T-helper 22 cell (primary cell): ENCODE data around the gene KCNH5.

Experiments used
- DNase-seq: peaks from one replicate; pipeline ENCODE4 v3.0.0-alpha.2; 2020; ENCODE audit warnings: low read depth

KCNH5 gene

DNA sequence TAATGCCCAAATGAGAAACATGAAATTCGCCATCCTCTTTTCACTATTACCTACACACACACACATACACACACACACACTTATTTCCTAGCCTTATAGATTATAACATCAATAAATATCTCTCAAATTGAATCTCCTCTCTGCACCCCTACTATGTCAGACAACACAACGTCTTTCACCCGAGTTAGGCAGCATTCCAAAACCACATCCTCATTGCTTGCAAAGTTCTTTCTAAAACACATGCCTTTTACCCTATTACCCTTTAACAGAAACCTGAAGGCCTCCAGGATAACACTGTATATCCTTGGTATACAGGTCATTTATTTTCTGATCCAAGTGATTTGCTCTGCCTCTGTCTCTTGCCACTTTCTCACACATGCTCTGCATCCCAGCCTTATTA is 56.3 kb downstream of the KCNH5 start:
- no peak for DNase-seq

DNA sequence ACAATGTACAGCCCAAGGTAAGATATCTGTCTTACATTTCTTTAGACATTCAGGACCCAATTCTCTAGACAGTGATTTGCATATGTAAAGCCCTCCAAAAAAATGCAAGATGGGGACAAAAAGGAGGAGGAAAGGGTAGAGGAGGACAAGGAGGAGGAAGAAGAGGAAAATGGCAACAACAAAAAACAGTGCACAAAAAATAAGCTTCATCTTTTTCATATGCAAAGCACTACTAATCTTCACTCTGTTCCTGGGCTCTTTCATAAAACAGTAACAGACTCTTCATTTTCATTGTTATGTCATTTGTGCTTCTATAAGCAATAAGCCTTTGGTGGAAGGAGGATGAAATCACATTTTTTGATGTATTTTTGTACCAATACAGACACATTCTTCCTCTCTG is 61.4 kb downstream of the KCNH5 start:
- no peak for DNase-seq

DNA sequence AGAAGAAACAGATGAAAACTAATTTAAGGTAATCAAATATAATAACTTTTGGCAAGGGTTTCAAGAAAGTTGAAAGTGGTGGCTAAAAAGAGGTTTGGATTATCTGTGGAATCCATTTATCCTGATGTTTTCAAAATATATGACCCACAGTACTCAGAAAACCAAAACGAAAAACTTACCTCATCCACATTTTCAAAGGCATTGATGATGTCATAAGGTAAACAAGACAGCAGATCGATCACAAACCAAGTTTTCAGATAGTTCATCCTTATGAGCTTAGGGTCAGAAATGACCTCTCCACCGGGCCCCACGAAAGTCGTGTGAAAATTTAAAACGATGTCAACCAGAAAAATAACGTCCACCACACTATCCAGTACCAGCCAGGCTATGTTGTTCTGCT is 64.6 kb downstream of the KCNH5 start:
- DNase-seq, result no peak

DNA sequence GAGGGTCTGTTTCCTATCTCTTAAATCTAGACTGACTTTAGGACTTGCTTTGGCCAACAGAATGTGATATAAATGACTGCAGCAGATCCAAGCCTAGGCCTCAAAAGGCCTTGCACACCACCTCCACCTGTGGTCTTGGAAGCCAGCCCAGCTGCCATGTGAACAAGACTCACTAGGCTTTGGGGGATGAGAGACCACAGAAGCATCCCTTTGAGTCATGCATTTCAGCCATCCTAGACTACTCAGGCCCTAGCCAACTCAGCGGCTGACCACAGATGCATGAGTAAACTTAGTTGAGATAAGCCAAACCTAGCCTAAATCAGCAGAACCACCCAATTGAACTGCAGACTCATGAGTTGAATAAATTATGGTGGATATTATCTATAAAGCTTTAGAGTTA is 87.7 kb downstream of the KCNH5 start:
- no peak for DNase-seq

DNA sequence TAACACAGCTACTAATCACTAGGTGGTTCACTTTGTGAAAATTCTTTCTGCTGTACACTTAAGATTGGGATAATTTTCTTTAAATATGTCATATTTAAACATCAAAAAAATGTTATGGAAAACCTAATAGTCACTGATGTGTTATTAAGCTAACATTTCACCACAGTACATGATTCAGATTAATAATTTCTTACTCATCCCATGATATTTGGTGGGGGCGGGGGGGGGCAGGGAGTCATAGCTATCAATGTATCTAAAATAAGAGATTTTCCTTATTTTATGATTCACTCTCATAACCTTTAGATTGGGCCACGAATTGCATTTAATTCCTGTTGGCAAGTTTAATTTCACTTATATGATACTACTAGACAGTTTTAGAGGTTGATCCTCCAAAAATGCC is 88.8 kb downstream of the KCNH5 start:
- DNase-seq, result no peak

DNA sequence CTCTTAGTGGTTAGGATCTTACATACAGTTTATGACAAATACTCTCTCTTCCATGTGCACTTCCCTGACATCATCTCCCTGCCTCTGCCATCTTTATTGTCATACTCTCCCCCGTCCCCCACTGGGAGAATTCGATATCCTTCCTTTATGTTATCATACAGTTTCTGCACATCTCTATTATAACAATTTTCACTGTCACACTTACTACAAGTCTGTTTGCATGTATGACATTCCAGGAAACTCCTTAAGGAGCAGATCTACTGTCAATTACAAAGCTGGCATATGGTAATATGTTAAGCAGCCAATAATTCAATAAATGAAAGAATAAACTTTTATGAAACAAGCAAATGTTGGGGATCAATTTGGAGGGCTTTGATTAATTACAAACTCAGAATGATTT is 91.1 kb downstream of the KCNH5 start:
- DNase-seq, result no peak

DNA sequence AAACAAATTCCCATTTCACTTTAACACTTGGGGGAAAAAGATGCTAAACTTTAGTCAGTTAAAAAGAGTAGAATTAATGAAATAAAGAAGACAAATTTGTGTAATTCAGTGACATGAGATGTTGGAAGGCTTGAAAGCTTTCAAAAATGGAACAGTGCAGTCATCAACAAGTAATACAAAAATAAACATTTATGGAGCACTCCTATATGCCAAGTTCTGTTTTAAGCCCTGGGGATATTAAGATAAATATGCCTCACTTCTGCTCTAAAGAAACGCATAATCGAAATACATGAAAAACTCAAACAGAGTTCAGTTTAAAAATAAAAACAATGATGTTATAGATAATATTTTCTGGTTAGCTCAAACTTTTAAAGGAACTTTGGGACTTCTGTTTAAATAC is 93.0 kb downstream of the KCNH5 start:
- no peak for DNase-seq

DNA sequence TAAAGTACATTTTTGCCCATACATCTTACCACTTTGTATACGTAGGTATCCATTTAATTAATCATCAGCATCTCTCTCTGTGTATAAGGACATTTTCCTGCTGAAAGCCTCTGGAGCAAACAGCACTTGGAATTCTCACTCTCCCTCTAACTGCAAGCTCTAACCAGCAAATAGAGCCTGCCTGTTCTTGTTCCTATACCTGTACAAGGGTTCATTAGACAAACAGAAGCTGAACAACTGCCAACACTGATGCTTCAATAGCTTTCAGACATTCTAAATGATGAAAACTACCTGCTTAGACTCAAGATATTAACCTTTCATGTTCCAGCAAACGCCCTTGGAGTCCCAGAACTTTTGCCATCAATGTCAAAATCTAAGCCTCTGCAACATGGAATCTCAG is 98.0 kb downstream of the KCNH5 start:
- DNase-seq, result no peak

DNA sequence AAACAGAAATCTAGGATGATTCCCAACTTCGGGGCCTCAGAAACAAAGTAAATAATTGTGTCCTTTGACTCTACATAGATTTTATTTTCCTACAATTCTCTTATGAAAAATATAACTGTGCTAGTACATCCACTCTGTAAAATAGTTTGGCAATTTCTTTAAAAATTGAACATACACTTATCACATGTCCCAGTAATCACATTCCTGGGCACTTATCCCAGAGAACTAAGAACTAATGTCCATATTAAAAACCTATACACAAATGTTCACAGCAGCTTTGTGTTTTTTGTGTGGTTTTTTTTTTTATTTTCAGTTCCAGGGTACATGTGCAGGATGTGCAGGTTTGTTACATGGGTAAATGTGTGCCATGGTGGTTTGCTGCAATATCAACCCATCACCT is 99.0 kb downstream of the KCNH5 start:
- DNase-seq, result no peak

DNA sequence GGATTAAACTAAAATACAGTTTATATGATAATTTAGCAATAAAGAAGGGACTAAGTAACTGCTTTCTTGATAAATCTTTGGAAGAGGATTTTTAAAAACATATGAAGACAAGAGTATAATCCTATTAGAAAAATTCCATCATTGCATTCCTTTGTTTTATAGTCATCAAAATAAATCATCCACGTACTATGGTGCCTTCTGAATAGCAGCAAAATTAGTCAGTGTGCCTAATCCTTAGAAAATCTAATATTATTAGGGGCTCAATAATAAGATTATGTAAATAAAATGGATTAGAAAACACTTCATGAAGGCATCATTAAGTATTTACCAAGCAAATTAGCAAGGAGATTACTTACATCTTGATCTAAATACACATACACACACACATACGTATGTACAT is 102.1 kb downstream of the KCNH5 start:
- no peak for DNase-seq

DNA sequence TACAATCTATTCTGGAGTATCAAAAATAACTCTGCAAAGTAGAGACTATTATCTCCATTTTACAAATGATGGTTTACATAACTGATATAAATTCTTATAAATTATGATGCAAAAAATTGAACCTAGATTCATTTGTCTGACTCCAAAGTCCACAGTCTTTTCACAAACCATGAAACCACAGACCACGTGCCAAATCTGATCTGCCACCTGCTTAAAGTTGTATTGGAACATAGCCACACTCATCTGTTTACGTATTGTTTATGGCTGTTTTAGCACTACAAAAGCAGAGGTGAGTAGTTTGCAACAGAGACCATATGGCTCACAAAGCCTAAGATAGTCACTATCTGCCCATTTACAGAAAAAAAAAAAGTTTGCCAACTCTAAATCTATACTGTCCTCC is 105.3 kb downstream of the KCNH5 start:
- no peak for DNase-seq

DNA sequence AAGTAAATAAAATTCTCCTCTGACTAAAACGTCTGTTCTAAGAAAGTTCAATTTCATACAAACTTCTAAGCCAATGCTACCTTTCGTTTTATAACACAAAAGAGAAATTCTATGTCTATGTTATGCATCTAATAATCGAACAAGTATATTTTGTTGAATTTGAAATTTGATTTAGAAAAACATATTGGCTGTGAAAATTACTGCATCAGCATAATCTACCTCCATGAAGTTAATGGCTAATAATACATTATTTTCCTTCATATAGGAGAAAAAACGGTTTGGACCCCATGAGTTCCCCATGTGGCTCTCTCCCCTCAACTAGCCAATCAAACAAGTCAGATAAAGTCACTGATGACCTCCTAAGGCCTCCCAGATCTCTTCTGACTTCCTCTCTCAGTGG is 106.5 kb downstream of the KCNH5 start:
- no peak for DNase-seq

DNA sequence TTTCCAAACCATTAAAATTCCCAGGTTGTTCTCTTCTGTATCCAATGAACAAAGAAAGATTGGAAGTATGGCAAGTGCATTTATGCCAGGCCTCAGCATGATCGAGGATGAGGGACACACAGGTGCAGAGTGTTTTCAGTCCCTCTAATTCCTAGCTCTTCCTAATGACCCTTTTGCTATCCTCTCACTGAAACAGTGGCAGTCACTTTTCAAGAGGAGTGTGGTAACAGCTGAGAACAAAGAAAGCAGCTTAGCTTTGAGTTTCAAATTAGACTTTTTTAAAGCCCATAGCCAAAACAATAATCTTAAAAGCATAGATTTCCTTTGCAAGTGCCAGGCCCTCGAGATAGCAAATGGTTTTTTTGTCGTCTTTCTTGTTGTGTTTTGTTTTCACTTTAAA is 110.8 kb downstream of the KCNH5 start:
- no peak for DNase-seq

DNA sequence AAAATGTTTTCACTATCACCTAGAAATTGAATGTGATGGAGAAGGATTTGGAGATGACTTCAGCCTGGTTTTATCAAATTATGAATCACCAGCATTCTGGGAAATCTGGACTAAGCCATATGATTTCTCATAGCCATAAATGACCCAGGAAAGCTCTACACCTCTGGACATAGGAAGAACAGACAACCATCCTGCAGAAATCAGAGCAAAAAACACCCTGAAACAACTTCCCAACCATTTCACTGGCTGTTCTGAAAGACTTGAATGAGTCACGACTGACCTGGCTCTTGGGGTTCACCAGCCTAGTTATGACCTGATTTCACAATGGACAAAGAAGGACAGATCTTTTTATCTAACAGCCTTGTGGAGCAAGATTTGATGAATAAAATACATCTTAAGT is 123.8 kb downstream of the KCNH5 start:
- no peak for DNase-seq

DNA sequence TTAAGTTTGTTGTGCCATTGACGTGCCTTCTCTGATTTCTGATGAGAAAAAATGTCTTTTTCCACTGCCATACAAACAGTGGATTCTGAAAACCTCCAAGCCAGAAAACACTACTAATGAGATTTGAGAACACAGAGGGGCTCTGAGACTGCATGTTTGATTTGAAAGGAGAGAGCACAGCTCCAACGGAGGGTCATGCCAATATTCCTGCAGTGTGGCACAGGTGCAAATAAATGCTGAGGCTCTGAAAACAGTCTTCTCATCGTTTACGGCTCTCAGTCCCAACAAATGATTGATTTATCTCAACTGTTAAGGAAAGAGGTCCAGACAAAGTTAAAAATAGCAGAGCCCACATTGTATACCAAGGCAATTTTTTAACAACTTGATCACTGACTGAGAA is 128.7 kb downstream of the KCNH5 start:
- DNase-seq, result no peak

DNA sequence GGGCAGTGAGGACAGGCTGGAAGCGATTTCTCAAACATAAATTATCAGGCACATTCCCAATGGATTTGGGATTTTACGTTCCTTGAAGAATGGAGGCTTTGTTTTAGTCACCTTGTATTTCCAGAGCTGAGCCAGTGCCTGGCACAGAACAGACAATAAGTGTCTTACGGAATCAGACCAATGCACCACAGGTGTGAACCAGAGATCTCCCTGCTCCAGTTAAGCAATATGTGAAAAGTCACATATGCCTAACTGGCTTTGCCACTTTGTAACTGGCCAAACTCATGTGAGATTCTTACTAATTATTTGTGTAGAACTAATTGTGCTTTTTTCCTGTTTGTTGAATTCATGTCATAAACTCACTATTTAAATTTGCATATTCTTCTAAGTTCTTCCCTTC is 130.4 kb downstream of the KCNH5 start:
- DNase-seq, result no peak

DNA sequence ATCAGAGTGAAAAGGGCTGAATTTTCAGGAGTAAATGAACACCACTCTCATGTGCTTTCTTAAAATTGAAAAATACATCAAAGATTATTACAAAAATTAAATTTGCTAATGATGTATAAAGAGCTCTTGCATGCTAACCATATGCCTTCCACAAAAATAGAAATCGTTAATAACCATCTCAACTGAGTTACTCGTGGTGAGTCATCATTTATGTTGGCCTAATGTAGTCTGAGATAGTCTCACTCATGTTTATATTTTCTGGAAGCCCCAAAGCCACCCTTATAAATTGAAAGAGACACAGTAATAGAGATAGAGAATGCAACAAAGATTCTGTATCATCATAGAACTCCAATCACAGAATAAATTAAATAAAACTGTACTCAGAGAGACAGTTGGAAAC is 131.2 kb downstream of the KCNH5 start:
- DNase-seq, result no peak

DNA sequence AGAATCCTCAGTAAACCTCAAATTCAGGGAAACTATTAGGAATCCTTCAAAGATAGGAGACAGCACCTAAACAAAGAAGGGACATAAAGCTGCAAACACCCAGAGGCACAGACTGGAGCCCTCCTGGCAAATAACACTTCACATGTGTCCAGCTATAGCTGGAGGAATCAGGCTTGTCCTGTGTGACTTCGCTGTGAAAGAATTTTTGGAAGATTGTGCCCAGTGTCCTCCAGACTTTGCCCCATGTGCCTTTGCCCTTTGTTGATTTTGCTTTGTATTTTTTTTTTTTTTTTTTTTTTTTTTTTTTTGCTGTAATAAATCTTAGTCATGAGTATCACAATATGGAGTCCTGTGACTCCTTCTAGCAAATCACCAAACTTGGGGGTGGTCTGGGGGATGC is 136.8 kb downstream of the KCNH5 start:
- no peak for DNase-seq

DNA sequence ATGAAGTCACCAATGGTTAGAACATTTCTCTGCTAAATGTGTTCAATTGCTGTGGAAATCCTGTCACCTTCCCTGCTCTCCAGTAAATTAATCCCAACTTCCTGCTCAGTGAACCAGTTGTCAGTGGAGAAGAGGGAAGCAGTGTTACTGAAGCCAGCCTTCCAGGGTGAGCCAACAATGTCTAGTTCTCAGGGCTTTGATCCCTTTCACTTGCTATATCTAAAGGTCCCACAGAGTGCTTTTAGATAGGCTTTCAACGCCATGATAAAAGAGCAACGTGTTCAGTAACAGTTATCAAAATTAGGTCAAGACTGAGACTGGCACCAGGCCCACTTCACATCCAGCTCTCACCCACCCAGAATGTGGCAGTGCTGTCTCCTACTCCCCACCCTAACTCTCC is 139.7 kb downstream of the KCNH5 start:
- DNase-seq, result no peak

DNA sequence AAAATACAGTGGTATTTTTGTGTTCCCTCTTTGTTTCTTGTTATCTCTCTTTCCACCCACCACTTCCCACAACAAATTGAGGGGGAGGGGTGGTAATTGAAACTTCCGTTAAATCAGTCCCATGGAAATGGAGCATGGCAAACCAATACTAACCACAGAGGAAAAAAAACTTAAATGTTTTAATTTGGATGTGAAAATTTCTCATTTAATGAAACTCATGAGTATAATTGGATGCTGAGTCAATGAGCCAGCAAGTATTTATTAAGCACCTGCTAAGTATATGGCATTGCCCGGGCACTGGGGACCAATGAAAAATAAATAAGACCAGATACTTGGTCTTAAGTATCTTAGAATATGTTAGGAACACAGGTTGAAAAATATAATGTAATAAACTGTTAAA is 147.5 kb downstream of the KCNH5 start:
- no peak for DNase-seq

DNA sequence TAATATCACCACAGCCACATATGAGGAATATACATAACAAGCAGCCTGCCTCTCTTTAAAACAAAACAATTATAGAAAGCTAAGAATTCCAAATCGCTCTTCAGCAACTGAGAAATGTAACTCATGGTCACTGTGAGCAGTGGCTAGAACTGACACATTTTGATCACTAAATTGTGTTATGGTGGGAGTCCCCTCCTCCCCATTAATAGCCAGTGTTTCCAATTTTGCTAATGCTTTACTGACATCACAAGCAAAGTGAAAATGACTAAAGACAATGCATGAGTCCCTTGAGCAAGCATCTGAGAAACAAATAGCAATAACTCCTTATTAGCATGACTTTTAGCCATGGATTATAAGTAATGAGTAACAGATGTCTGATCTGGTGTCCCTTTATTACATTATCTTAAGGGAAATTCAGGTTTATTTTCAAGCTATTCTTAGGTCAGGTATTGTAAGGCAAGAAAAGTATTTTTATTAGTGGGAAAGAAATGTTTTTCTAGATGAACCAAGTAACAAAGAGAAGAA is 148.3 kb downstream of the KCNH5 start:
- no peak for DNase-seq

DNA sequence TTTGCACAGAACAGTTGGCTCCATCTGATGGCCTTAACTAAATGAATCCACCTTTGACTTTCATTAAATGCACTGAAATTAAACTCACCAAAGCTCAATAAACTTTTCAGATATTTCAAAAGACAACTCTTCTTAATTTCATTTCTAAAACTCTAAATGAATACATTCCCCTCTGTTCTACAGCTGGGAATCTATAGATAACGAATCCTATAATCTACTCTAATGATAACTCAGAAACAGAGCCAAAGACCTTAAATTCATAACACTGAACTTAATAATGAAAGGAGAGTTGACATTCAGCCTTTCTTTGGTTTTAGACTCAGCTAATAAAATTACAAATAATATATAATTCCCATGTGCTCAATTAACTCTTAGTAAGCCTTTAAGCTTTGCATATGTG is 150.5 kb downstream of the KCNH5 start:
- DNase-seq, result no peak

DNA sequence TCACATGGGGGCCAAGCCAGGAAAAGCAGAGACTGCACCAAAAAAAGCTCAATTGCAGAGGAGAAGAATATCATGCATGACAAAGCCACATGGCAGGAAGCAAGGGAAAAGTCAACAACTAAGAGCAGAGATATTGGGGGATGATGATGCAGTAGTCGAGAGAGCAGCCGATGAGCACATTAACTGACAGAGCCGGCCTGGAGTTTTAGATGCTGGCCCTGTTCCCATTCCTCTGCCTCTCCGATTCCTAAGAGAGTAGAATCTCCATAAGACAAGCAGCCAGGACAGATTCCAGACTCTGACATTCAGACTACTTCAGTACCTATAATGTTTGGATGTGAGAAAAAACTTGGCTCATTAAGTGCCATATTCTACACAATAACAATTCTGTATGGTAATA is 155.9 kb downstream of the KCNH5 start:
- DNase-seq, result no peak

DNA sequence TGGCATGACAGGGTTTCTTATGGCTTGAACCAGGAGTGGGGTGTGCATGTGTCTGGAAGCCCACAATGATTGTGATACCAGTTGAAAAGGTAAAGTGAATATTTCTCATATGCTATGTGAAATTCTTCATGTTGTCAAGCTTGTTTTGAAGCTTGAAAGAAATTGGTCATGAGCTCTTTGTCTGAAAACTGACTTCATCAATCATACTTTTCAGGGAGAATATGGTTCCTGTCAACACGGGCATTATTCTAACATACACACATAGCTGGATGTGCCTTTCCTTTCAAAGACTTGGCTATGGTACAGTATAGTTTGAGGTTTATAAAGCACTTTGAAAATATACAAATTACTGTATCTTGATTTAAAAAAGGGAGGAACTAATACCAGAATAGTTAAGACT is 158.8 kb downstream of the KCNH5 start:
- no peak for DNase-seq

DNA sequence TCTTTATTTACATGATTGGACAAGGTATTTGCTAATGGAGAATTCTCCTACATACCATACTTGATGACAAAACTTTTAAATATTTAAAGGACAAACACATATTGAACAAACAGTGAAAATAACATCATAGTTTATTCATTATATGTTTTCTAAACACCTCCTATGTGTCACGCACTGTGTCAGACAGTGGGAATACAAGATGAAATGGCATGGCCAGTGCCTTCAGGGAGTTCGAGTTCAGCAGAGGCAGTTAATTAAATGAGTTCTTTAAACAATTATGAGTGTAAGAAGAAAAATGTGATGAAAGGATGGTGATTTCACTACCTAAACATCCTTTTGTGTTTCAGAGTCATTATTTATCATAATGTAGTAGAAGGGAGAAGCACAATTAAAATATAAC is 159.8 kb downstream of the KCNH5 start:
- no peak for DNase-seq
